HG03442 (cell line): ENCODE data around the gene CD200.
"Not testable (repeated sequence)": the region's sequence is repeated elsewhere in the genome, so short reads cannot be mapped to it uniquely, and the experiment has no call there.

Experiments
- ATAC-seq: cut with Tn5 transposase; IDR thresholded peaks from one replicate; pipeline ENCODE4 v1.9.1; 2021; ENCODE audit warnings: mild to moderate bottlenecking, moderate library complexity; ENCODE audit not compliant: unreplicated experiment

The CD200 gene

GRCh38 chr3:112357930-112358780 lies 25.2 kb downstream of the CD200 start:
- no peak for ATAC-seq

- ATAC-seq, result no peak
These were observed 27.6 kb downstream of the CD200 start for GRCh38 chr3:112360561-112360960.

- no peak for ATAC-seq
These were observed 29.3 kb downstream of the CD200 start for GRCh38 chr3:112362221-112362620.

GRCh38 chr3:112364291-112364690 lies 31.3 kb downstream of the CD200 start:
- ATAC-seq, result no peak

- no peak for ATAC-seq
These were observed 32.1 kb downstream of the CD200 start for GRCh38 chr3:112365035-112365434.

GRCh38 chr3:112365636-112366035 lies 32.7 kb downstream of the CD200 start:
- no peak for ATAC-seq

GRCh38 chr3:112366522-112366921 lies 33.6 kb downstream of the CD200 start:
- ATAC-seq, result no peak

GRCh38 chr3:112371569-112371968 lies 38.6 kb downstream of the CD200 start:
- no peak for ATAC-seq

- ATAC-seq, result no peak
These were observed 39.4 kb downstream of the CD200 start for GRCh38 chr3:112372396-112372795.

GRCh38 chr3:112373476-112373875 lies 40.5 kb downstream of the CD200 start:
- ATAC-seq, result no peak

GRCh38 chr3:112373924-112374323 lies 41.0 kb downstream of the CD200 start:
- ATAC-seq, result no peak

- no peak for ATAC-seq
These were observed 41.4 kb downstream of the CD200 start for GRCh38 chr3:112374333-112374734.

- no peak for ATAC-seq
These were observed 42.2 kb downstream of the CD200 start for GRCh38 chr3:112375117-112375516.

GRCh38 chr3:112376241-112376911 lies 43.4 kb downstream of the CD200 start:
- ATAC-seq, result no peak

- no peak for ATAC-seq
These were observed 44.0 kb downstream of the CD200 start for GRCh38 chr3:112376992-112377391.

GRCh38 chr3:112377568-112378071 lies 44.7 kb downstream of the CD200 start:
- no peak for ATAC-seq

- ATAC-seq, result not testable (repeated sequence)
These were observed 45.4 kb downstream of the CD200 start for GRCh38 chr3:112378347-112378746.

GRCh38 chr3:112379020-112379690 lies 46.2 kb downstream of the CD200 start:
- no peak for ATAC-seq

- no peak for ATAC-seq
These were observed 49.0 kb downstream of the CD200 start for GRCh38 chr3:112381673-112382542.

- no peak for ATAC-seq
These were observed 49.7 kb downstream of the CD200 start for GRCh38 chr3:112382543-112383160.
